A673 (cell line): Measurements from ENCODE around the gene RNF213.

ENCODE experiments used
- CTCF ChIP-seq: fragments of 300-800, 200-600 bp; sonication (generic); conservative IDR thresholded peaks from 2 replicates; pipeline ENCODE4 v1.5.1; 2017; ENCODE audit warnings: low read depth, mild to moderate bottlenecking, antibody characterized with exemption, low read length, moderate library complexity, mixed read lengths
- EZH2 ChIP-seq: fragments of 200-600 bp; sonication (generic); IDR thresholded peaks from 2 replicates; pipeline ENCODE4 v1.6.1; 2017; ENCODE audit warnings: borderline replicate concordance, low read depth, mild to moderate bottlenecking, mixed read lengths, antibody characterized with exemption, low read length; ENCODE audit not compliant: poor library complexity, severe bottlenecking

GRCh38 chr17:80443498-80443897 is 182.8 kb downstream of the RNF213 start:
- TF ChIP-seq CTCF (no peak), EZH2 (no peak)
